Measurements from ENCODE around the gene GAS7. TPM values are rescaled to one million over a fixed set of nuclear protein-coding genes. Genes with fewer than 3 reads are reported as not detected.

GAS7 gene
- total RNA-seq, 4 donors from 2014 or later, result 24.7 to 43.3 (median 38.4) TPM

DNA sequence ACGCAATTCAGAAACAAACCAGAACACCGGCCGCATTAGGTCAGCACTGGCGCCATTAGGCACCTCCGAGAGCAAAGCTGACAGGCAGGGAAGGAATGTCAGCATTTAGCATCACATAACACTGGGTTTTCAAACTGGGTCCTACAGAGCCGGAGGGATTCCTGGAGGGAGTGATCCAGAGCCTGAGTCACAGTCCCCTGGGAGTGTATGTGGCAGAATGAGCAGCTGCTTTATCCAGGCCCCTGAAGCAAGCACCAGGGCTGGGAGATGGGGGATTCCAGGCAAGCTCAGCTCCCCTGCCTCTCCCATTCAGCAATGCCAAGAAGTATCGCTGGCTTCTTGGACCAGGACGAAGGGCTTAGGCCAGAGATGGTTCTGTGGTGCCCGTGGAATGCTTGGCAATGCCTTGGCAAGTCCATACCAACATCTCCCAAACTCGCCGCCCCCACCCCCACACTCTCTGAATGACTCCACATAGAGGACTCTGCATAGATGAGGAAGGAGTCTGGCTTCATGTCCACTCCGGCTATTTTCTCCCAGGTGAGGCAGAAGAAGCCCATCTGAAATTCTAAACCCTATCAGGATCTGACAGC is 20.4 kb downstream of the GAS7 start:
- TF ChIP-seq, protein P1, sequence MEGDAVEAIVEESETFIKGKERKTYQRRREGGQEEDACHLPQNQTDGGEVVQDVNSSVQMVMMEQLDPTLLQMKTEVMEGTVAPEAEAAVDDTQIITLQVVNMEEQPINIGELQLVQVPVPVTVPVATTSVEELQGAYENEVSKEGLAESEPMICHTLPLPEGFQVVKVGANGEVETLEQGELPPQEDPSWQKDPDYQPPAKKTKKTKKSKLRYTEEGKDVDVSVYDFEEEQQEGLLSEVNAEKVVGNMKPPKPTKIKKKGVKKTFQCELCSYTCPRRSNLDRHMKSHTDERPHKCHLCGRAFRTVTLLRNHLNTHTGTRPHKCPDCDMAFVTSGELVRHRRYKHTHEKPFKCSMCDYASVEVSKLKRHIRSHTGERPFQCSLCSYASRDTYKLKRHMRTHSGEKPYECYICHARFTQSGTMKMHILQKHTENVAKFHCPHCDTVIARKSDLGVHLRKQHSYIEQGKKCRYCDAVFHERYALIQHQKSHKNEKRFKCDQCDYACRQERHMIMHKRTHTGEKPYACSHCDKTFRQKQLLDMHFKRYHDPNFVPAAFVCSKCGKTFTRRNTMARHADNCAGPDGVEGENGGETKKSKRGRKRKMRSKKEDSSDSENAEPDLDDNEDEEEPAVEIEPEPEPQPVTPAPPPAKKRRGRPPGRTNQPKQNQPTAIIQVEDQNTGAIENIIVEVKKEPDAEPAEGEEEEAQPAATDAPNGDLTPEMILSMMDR (IDR thresholded peaks at IDR 0.05; ENCODE audit: low read depth), result no peak

DNA sequence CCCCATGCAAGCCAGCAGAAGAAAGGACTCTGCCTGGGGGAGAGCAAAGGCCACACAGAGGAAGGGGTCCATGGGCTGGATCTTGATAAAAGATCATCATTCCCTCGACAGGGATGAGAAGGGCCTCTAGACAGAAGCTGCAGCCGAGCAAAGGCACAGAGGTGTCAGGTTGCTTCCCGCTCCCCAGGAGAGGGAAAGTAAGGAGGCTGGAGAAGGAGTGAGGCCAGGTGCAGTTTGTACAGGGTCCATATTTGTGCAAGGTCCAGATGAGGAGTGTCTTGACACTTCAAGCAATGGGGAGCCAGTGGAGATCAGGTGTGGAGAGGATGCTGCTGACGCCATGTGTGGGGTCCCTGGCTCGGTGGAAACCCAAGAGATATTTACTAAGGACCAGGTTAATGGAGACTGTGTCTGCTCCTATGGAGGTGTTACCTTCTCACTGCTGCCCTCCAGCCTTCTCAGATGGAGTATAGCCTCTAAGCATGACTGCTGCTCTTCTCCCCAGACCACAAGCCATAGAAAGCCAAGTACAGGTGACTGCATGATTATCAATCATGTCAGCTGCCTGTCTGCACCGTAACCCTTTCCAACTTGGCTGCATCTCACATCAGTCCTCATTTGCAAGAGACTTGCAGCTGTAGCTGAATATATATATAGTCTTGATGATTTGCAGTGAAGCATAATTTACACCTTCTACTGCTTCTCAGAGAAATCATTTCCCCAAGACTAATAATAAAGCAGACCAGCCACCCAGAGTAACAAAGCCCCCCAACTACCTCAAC is 21.1 kb downstream of the GAS7 start:
- TF ChIP-seq, protein P1 (IDR thresholded peaks at IDR 0.05; ENCODE audit: low read depth), result no peak

DNA sequence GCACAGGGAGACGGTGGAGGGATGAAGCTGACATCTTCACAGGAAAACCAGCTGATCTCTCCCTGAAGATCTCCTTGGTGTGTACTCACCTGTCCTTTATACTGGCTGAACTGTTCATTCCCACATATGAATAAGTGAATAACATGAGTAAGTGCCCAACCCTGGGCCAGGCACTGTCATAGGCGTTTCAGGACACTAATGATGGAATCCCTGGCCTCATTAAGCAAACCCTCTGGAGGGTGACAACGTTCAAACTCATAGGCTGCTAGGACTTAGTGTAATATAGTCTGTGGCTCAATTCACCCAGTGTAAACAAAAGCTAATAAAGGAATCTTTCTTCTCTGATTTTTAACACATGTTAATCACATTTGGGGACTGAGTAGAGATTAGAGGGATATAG is 24.5 kb downstream of the GAS7 start:
- TF ChIP-seq, protein P1 (IDR thresholded peaks at IDR 0.05; ENCODE audit: low read depth), result no peak

DNA sequence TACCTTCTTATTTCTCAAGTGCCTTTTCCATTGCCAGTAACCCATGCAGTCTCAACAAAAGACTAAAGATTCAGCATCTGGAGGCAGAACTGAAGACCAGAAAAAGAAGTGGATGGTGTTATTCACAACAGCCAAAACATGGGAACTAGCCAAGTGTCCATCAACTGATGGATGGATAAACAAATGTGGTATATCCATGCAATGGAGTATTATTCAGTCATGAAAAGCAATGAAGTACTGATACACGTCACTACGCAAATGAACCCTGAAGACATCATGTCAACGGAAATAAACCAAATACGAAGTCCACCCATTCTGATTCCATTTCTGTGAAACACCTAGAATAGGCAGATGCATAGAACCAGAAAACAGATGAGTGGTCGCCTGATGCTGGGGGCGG is 25.6 kb downstream of the GAS7 start:
- TF ChIP-seq, protein P1 (IDR thresholded peaks at IDR 0.05; ENCODE audit: low read depth), result no peak

DNA sequence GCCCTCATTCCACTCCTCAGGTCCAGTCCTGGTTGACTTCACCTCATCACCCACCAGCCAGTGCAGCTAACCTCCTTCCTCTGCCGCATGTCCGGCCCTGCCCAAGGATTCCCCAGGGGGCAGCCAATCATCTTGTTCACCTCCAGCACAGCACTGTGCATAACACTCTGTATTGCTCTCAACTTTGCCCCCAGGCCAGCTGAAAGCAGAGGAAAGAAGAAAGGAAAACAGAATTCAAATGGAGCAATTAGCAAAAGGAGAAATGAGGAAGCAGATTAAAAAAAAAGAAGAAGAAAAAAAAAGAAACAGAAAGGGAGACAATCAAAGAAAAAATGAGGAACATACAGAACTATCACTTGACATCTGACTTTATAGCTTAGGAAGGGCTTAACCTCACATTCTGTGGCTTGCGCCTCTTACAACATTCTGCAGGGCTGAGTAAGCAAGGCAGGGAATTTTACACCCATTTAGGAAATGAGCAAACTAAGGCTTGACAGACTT is 26.1 kb downstream of the GAS7 start:
- TF ChIP-seq, protein P1 (IDR thresholded peaks at IDR 0.05; ENCODE audit: low read depth), result no peak

DNA sequence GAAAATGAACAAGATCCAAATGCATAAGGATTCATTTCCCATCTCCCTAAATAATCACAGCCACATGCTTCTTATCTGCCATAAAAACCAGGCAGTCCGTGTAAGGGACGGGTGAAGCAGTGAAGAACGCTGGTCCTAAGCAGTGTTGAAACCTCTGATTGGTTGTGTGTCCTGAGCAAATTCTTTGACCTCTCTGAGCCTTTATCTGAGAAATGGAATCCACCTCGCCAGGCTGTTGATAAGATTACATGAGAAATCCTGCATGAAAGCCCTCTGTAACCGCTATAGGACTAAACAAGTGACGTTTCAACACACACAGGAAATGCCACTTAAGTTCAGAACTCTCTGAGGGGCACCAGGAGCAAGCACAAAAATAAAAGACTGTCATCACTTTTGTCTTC is 26.8 kb downstream of the GAS7 start:
- TF ChIP-seq, protein P1 (IDR thresholded peaks at IDR 0.05; ENCODE audit: low read depth), result no peak

DNA sequence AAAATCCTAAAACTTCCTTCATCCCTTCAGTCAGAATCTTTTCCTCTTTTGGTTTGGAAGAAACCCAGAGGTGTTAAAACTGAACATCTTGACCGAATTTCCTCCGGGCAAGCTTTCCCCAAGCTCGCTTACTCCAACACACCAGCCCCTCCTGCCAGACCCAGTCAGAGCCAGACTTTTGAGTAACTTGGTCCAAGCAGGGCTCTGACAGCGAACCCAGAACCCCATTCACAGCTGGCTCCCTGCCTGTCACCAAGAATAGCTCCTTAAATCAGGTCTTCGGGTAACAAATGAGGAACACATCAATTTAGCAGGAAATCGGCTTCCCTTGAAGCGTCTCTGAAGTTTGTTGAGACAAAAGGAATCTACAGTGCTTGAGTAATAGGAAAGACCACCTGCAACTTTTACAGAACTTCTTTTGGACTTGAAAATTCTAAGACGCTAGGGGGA is 27.3 kb downstream of the GAS7 start:
- TF ChIP-seq, protein P1 (IDR thresholded peaks at IDR 0.05; ENCODE audit: low read depth), result no peak

All from subcutaneous adipose tissue (tissue), 4 donors.